Activated gamma-delta T cell treated with anti-CD3 and anti-CD28 coated beads, Interleukin-2, amount 50 U/mL, for 16 hours (primary cell): ENCODE measurements around the gene PSD.
A peak's percentile ranks its signal among the peaks of the same experiment; 100 is the strongest.
"Not testable (repeated sequence)": the region's sequence is repeated elsewhere in the genome, so short reads cannot be mapped to it uniquely, and the experiment has no call there.

ENCODE experiments used
- DNase-seq: peaks from one replicate; pipeline ENCODE4 v3.0.0-alpha.2; 2020; ENCODE audit warnings: low read depth

Gene PSD

DNA sequence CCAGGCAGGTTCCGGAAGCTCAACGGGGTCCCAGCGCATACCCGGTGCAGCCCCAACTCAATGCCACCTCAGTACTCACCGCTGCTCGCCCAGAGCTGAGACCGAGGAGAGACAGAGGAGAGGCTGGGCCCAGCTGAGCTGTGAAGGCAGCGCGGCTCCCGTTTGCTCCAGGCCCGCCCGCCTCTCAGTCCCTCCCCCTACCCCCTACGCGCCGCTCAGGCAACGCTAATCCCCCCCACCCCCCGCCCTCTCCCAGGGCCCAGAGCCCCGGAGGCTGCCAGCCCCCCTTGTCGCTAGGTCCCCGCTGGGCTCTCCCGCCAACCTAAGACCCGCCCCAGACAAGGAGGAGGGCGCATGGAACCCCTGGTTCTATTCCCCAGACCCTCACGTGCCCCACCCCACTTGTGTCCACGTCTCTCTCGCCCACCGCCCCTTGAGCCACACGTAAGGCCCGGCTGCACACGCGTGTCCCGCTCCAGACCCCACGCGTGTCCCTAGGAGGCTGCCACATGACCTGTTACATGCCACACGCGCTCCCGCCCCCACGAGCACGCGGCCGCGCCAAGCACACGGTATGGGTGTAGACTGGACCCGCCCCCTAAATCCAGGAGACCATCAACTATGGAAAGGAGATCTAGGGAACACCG, at the start of gene PSD:
Gene PSD (minus strand): TSS at position 164 of the 647 bp plus-strand sequence. CDS start 1,747 bp downstream, outside the sequence.
- no peak for DNase-seq

DNA sequence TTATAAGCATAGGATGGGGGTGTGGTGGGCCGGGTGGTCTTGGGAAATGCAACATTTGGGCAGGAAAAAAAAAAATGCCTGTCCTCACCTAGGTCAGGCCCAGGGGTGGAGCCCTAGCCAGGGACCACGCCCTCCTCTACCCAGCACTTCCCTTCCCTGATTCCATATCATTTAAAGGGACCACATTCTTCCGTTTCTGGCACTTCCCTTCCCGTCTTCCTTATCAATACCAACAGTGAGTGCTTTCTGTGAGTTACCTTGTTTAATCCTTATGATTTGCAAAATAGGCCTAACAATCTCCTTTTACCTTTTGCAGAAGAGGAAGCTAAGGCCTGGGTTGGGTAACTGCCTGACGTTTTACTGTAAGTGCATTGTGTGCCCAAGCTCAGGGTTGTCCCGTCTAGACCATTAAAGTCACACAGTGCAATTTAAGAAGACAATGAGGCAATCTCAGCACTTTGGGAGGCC, 49.4 kb upstream of the PSD start:
- no peak for DNase-seq

DNA sequence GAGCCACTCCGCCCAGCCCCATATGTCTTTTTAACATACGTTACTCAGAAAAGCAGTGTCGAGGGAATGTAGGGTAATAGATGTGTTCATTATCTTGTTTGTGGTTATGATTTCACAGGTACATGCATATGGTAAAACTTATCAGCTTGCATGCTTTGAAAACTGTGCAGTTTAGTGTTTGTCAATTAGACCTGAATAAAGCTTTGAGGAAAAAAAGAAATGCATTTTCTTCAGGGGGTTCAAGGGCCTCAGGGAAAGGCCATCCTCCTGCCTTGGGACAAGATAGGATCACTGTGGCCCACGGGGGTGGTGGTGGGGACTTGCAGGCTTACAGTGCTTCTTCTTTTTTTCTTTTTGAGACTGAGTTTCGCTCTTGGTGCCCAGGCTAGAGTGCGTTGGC, 48.7 kb upstream of the PSD start:
- DNase-seq: no peak

DNA sequence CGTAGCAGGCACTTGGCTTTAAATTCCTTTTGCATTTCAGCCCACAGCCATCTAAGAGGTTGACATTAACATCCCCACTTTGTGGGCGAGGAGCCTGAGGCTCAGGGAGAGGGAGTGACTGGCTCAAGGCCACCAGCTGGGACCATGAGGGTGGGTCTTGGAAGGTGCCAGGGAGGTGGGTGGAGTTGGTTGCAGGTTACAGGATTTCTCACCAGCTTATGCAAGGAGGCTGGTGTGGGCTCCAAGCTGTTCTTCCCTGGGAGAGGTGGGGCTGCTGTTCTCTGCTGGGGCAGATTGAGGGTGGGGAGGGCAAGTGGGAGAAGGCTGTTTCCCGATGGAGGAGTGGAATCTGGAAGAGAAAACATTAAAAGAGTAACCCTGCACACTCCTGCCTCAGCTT, 46.9 kb upstream of the PSD start:
- no peak for DNase-seq

DNA sequence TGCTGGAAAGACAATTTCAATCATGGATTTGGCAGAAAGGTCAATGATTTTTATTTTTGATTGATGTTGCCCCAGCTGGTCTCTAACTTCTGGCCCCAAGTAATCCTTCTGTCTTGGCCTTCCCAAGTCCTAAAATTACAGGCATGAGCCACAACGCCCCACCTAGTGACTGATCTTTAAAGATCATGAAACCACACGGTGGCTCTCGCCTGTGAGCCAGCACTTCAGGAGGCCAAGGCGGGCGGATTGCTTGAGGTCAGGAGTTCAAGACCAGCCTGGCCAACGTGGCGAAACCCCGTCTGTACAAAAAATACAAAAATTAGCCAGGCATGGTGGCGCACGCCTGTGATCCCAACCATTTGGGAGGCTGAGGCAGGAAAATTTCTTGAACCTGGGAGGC, 45.4 kb upstream of the PSD start:
- no peak for DNase-seq

DNA sequence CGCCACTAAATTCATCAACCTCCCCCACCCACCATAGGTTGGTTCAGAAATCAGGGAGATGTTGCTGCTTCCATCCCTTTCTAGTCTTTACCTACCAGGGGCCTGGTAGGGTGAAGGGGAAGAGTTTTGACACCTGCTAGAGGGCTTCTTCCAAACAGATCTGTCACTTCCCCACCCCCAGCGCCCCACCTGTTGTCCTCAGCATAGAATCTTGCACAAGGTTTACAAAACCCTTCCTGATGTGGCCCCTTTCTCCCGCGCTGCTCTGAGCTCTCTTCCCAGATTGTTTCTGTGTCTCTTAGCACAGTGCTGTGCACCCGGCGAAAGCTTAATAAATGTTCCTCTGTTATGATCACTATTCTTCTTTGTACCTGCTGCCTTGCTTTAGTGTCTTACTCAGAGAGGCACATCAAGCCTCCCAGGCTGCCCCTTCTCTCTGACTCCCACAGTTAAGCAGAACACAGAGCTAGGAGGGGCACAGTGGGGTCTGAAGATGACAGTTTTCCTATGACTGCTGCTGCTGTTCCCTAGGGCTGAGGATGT, 44.0 kb upstream of the PSD start:
- no peak for DNase-seq

DNA sequence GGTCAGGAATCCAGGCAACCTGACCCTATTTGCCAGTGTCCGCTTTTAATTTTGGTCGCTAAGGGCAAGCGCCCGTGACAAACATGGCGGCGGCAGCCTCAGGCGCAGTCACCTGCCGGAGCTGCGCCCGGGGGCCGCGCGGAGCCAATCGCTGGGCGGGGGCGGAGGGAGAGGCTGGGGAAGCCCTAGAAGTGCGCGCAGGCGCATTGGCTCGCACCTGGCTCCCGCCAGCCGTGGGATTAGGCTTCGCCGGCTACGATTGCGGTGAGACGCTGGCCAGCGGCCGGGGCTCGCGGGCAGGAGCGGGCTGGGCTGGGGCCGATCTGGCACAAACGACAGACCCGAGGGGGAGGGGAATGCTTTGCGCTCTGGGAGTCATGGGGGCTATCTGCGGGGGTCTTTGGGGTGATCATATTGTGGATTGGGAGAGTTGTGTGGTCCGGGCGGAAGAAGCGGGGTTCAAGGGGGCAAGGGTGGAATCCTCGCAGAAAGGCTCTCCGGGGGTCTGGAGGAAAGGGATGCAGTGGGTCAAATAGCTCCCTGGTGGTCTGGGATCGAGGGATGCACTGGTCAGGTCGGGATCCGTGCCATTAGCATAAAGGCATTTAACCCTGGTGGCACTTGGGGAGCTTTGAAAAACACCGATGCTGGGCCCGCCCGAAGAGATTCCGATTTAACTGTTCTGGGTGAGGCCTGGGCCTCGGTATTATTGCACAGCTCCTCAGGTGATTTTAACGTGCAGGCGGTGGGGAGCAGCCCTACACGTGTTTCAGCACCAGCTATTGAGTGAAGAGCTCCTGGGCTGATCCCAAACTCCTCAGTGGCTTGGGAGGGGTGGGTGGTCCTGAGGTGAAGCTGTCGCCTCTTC, 42.8 kb upstream of the PSD start:
- DNase-seq: peak; percentile 86

DNA sequence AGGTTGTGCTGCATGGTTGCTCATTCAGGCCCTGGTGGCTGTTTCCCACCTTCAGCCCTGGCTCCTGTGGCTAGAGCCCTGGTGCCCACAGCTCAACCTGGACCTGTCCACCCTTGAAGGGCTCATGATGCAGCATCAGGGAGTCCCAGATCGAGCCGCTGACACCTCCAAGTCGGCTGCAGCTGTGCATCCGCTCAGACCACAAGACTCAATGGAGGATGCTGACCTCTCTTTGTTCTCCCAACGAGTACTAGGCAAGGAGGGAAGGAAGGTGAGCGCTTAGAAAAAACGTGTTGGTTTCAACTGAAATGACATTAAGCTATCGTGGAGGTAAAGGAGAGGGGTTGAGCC, 42.2 kb upstream of the PSD start:
- DNase-seq: no peak

DNA sequence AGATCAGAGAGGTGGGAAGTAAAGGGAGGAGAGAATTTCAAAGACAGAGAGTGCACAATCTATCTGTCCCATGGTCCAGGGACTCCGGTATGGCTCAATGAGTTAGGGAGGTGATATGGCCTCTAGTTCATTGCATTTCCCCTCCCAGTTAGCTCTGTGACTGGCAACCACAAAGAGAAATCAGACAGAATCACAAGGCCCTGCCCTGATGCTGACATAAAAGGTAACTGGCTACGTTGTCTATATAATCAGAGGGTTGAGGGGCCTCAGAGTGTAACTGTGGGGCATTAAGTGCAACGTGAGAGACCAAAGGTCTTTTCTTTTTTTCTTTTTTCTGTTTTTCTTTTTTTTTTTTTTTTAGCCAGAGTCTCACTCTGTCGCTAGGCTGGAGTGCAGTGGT, 40.1 kb upstream of the PSD start:
- no peak for DNase-seq

DNA sequence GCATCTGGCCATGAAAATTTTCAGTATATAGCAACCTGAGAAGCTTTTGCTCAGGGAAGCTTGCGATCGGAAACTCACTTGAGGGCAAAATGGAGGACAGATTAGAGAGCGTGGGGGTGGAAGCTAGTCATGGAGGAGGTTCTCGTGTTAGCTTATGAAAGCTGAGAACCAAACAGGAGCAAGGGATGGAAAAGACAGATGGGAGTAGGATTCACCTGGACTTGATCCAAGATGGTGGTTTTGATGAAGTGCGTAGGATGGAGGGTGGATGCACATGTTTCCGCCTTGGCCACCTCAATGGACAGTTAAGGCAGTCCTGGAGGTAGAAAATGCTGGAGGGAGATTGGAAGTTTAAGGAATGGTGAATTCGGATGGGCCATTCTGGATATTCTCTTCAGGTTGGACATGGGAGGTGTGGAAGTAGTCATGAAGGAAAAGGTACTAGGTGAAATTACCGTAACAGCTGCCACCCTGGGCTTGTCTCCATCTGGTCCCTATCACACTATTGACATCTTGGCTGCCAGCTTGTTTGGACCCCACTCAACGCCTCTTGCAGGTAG, 39.1 kb upstream of the PSD start:
- no peak for DNase-seq

DNA sequence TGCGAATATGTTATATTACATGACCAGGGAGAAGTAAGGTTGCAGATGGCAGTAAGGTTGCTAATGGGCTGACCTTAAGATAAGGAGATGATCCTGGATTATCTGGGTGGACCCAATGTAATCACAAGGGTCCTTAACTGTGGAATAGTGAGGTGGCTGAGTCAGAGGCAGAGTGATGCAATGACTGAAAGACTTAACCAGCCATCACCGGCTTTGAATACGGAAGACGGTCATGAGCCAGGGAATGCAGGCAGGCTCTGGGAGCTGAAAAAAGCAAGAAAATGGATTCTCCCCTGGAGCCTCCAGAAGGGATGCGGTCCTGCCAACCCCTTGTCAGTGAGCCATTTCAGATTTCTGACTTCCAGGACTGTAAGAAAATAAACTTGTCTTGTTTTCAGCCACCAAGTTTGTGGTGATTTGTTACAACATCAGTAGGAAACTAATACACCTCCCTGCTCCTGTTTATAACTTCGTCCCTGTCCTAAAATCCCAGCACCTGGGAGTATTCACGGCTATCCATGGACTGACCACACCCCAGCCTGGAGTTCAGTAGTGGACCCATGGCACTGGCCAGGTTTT, 37.4 kb upstream of the PSD start:
- DNase-seq: no peak

DNA sequence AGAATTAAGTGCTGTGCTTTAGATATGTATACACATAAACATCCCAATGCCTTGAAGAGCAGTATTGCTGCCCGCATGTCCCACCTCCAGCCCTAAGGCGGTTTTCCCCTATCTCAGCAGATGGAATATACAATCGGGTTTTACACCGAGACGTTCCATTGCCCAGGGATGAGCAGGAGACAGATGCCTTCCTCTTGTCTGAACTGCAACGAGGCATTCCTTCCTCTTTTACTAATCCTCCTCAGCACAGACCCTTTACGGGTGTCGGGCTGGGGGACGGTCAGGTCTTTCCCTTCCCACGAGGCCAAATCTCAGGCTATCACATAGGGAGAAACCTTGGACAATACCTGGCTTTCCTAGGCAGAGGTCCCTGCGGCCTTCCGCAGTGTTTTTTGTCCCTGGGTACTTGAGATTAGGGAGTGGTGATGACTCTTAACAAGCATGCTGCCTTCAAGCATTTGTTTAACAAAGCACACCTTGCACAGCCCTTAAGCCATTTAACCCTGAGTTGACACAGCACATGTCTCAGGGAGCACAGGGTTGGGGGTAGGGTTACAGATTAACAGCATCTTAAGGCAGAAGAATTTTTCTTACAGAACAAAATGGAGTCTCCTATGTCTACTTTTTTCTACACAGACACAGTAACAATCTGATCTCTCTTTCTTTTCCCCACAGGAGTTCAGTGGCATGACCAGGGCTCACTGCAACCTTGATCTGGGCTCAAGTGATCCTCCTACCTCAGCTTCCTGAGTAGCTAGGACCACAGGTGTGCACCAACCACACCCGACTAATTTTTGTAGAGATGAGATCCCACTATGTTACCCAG, 36.3 kb upstream of the PSD start:
- not testable (repeated sequence) for DNase-seq

DNA sequence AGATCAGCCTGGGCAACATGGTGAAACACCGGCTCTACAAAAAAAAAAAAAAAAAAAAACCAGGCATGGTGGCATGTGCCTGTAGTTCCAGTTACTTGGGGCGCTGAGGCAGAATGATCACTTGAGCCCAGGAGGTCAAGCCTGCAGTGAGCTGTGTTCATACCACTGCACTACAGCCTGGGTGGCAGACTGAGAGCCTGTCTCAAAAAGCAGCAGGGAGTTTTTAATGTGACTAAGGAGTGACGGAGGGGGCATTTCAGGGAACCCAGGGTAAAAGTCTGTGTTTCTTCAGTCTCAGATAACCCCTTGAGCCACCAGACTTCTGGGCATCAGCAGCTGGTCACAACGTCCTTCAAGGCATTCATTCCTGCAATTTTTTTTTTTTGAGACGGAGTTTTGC, 34.9 kb upstream of the PSD start:
- DNase-seq: no peak

DNA sequence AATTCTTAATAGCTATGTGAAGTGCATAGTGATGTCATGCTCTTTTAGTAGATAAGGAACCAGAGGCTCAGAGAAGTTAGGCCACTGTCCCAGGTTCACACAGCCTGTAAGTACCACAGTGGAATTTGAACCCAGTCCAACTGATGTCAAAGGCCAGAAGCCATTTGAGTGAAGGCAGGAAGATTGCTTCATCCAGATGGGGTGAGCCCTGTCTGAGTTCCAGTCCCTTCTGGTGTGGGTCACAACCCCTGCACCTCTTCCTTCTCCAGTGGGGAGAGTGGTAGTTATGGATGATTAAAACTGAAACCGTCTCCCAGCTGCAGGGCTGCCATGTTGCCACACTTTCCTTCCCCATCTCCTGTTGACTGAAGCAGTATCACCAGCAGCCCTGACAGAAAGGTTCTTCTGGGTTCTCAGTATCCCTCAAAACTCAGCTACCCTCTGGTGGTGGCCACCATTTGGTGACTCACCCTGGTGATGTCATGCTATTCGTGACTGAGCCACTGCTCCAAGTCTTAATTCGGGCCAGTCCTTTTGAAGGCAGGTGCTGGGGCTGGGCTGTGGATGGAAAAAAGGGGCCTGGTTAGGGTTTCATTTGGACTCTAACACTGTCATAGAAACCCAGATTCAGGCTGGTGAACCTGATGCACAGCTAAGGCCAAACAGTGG, 34.2 kb upstream of the PSD start:
- no peak for DNase-seq

DNA sequence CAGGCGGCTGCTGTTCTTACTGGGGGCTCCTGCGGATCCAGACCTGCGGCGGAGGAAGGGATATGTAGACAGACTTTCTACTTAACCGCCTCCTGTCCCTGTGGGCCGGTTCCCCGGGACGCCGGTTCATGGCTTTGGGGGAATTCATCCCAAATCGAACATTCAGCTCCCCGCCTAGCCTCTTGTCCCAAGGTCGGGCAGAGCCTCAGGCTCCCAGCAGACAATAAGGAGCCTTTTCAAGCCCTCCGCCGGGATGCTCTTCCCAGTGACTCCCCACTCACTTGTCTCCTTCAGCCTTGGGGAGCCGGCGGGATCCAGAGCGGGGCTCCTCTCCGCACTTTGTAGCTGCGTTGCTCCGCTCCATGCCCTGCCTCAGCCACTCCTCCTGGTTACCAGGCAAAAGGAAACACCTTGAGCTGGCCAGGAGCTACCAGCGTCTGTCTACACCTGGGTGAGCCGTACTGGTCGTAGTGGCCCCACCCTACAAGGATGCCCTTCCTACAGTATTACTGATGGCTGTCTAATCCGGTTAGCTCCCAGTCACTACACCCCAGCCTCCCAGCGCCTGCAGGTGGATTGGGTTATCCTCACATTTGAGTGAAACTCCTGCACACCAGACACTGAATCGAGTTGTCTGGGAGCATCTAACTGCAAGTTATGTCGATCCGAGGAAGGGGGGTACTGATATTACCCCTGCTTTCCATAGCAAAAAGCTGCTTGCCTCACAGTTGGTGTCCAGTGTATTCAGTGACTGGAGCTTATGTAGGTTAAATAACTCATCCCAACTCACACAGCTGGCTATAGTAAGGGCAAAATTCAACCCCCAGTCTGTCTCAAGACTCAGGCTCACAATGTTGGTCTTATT, 32.8 kb upstream of the PSD start, which contains the start of gene C10orf95:
Gene C10orf95 (minus strand): TSS at position 439 of the 865 bp plus-strand sequence. CDS start 450 bp downstream, outside the sequence.
- DNase-seq: no peak

DNA sequence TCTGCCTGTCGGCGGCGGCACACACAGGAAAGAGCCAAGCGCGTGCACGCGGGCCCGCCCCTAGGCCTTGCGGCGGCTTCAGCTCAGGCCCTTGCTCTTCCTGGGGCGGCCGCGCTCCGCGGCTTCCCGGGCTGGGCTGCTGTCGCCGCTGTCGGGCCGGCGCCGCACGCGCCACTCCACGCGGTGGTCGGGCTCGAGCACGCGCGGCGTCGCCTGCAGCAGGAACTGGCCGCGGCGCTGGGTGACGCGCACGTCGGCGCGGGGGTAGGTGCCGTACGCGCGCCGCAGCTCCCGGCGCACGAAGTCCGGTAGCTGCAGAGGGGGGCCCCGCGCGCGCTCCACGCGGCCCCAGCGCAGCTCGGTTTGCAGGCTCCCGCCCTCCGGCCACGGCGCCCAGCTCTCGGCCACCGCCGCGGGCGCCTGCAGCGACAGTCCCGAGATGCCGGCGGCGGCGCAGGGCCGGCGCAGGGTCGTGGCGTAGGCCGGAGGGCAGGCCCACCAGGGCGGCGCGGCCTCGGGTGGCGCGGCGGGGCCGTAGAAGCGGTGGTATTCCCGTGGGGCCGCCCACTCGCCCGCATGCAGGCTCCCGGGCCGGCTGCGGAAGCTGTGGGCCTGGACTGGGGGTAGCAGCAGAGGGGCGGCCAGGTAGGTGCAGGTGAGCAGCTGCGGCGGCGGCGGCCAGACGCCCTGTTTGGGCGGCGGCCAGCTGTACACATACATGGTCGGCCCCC, 32.0 kb upstream of the PSD start:
- peak; percentile 77 for DNase-seq

DNA sequence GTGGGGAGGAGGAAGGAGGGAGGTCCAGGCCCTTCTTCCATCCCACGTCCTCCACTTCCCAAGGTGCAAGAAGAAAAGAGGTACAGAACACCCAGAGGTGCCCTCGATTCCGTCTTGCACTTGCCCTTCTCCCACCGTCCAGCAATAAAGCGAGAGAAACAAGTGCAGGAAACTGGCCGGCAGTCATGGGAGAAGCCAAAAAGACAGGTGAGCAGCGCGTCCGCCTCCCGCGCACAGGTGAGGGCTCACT, 31.5 kb upstream of the PSD start:
- no peak for DNase-seq

DNA sequence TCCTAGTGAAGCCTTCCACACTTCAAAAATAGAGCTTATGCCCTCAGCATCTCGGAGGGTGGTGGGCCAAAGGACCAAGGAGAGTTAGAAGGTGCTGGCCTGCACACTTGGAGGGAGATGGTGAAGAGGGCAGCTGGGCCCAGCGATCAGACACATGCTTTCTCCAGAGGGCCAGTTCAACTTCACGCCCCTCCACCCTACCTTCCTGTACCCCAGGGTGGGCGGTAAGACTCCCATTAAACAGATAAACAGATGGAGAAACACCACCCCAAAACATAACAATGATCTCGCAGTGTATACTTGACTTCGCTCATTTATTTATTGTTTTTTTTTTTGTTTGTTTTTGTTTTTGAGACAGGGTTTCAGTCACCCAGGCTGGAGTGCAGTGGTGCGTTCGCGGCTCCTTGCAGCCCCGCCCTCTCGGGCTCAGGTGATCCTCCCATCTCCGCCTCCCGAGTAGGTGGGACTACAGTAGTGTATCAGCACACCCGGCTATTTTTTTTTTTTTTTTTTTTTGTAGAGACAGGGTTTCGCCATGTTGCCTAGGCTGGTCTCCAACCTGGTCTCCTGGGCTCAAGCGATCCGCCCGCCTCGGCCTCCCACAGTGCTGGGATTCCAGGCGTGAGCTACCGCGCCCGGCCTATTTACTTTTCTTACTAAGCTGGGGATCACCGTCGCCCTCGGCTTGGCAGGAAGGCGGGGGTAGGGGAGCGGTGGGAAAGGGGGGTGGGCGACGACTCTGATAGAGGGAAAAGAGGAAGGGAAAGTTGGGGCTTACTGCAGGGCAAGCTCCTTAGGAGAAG, 30.9 kb upstream of the PSD start:
- DNase-seq: peak; percentile 75

DNA sequence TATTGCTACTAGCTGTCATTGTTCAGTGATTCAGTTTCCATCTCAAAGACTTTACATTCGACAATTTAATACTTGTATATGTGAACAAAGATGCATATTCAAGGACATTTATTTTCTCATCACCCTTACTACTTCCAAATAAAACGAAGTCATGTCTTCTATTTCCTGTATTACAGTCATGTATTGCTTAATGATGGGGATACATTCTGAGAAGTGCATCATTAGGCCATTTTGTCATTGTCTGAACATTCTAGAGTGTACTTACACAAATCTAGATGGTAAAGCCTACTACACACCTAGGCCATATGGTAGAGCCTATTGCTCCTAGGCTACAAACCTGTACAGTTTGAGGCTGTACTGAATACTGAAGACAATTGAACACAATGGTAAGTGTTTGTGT, 26.3 kb upstream of the PSD start:
- DNase-seq: no peak
